Inferior parietal cortex (tissue), 1 donor: ENCODE results near the gene PTPN12.

Source experiments
- DNase-seq: peaks from one replicate; pipeline ENCODE4 v3.0.0-alpha.2; 2016; ENCODE audit errors: extremely low spot score

Gene PTPN12

DNA sequence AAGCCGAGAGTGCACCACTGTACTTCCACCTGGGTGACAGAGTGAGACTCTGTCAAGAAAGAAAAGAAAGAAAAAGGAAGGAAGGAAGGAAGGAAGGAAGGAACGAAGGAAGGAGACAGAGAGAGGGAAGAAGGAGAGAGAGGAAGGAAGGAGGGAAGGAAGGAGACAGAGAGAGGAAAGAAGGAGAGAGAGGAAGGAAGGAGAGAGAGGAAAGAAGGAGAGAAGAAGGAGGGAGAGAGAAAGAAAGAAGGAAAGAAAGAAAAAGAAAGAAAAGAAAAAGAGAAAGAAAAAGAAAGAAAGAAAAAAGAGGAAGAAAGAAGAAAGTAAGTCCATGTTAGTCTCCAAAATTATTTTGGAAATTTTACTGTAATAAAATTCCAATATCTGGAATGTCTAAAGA lies 125.8 kb downstream of the PTPN12 start:
- DNase-seq: no peak

DNA sequence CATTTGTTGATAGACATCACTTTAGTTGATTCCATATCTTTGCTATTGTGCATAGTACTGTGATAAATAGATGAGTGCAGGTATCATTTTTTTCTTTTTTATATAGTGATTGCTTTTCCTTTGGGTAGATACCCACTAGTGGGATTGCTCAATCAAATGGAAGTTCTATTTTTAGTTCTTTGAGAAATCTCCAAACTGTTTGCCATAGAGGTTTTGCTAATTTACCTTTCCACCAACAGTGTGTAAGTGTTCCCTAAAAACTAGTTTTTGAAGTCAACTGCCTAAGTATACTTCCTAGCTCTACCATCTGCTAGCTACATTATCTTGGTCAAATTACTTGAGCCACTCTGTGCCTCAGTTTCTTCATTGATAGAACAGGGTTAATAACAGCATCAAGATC lies 127.6 kb downstream of the PTPN12 start:
- DNase-seq: no peak

DNA sequence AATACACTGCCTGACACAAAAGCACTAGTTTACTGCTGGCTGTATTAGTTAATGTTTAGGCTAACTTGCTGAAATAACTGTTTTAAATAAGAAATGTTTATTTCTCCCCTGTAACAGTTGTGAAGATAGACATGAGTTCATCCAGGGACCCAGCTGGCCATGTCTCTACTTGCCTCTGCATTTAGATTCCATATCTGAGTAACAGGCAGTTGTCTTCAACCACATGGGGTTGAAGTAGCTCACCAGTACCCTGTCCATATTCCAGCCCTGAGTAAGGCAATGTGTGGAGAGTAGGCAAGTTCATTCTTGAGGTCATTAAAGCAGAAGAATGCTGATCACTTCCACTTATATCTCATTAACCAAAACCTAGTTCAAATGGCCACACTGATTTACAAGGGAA lies 128.1 kb downstream of the PTPN12 start:
- no peak for DNase-seq

DNA sequence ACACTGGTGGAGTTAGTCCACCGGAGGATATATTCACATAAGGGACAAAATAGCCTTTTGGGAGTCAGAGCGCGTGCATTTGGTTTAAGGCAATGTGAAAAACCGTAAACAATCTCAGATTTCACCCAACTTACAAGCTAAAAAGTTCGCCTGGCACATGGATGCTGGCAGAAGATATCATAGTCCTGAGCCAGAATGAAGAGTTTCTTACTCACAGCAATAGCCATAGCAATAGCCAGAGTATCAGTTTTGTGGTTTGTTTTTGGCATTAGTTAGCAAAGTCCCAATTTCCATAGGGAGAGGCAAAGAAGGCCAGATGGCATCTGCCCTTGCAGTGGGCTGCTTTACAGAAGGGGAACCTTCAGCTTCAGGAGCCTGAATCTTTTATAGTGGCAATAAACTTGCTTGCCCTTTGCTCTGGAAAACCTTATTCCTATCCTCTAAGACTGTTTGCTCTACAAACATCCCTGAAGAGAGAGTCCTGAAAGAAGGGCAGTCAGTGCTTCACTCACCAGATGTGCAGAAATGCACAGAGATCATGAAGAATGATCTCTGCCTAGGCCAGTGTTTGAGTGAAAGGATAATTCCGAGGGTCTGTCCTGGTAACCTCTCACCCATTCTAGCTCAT lies 130.5 kb downstream of the PTPN12 start:
- no peak for DNase-seq

DNA sequence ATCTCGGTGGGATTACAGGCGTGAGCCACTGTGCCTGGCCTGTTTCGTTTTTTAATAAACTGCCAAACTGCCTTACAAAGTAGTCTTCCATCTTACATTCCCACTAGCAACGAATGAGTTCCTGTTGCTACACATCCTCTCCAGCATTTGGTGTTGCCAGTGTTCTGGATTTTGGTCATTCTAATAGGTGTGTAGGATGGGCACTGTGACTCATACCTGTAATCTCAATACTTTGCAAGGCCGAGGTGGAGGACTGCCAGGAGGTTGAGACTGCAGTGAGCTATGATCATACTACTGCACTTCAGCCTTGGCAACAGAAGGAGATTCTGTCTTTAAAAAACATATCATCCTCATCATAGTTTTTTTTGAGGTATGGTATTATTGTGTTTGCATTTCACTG lies 137.8 kb downstream of the PTPN12 start:
- no peak for DNase-seq

DNA sequence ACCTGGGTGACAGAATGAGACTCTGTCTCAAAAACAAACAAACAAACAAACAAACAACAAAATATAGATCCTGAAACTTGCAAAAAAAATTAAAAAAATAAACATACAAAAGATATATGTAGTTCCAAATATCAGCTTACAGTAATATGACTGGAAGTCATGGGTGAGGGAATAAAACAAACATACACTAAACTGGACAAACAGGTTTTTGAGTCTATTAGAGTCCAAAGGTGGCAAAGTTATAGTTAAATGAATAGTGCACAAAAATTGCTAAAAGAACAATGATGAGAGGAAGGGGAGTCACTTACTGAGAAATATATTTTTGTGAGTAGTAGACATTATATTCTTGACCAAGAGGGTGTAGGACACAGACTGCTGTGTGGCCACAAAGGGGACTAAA lies 142.5 kb downstream of the PTPN12 start:
- DNase-seq: no peak

DNA sequence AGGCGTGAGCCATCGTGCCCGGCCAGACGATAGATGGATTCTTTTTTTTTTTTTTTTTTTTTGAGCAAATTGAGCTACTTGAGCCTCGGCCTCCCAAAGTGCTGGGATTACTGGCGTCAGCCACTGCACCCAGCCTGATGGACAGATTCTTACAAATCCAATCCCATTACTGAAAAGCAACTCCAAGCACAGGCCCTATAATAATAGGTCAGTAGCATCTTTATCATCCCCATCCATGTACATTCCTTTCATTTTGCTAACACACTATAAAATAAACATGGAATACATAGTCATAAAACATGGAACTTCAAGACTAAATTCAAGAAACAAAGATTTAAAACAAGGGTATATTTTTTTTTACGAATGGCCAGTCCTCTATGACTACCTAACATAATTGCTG lies 143.2 kb downstream of the PTPN12 start:
- no peak for DNase-seq

DNA sequence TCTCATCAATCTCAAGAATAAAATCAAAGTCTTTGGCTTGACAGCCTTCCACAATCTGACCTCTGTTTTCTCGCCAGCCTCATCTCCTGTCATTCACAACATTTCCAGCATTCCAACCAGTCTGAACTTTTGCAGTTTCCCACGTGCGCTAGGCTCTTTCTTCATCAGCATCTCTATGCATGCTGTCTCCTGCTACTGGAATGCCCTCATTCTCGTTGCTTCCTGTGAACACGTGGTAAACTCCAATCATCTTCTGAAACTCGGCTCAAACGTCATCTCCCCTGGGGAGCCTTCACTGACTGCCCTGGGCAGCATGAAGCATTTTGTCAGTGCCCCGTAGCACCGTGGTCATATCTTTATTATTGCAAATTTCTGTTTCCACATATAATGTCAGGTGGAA lies 146.9 kb downstream of the PTPN12 start:
- DNase-seq: no peak

DNA sequence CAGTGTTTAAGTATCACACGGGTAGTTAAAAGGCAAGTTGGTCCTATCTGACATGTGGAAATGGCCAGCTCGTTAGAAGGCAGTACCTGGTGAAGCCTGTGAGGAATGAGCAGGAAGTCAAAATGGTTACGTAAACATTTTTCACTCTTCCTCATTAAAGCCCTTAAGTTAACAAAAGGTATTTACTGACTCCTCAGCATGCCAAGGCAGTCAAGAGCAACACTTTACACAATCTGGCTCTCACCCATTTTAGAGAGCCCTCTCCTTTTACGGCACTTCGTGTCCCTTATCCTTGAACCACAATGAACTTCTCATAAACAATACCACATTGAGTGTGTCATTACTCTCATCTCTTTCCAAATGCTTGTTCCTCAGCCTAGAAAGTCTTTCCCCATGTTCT lies 148.1 kb downstream of the PTPN12 start:
- DNase-seq: no peak

DNA sequence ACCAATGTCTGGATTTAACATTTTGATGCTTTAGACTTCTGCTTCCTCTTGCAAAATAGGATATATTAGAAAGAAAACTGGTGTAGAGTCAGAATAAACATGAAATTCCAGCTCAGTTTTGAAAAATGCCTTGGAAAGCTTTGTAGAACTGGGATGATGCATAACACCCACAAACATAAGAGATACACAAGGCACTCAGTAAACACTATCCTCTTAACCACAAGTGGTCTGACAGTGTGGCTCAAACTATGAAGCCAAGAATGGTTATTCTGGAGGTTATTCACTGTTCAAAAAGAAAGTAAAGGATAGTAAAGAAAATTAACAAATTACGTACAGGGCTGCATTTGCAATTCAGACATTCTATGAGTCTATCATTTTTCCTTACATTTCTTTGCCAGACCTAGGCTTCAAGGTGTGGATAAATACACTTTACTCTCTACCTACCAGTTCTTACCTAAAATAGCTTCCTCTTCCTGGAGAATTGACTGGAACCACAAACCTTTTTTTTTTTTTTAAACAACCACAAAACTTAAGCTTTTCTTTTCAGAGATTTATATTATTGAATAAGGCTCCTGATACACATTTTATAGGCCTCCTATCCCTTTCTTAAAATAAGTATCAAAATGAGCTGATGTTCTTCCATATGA lies 150.1 kb downstream of the PTPN12 start:
- DNase-seq: no peak

DNA sequence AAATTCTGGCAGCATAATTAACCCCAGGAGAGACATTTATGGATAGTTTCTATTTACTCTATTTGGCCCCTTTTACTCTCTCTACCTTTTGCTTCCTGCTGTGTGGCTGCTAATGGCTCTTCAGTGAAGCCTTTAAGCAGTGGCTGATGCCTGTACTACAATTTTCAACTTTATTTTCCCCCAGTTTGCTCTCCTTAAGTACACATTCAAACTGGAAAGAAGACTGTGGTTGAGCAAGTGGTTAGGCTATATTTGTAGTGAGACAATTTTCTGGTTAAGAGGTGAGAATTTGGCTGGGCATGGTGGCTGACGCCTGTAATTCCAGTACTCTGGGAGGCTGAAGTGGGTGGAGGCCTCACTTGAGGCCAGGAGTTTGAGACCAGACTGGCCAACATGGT lies 150.7 kb downstream of the PTPN12 start:
- no peak for DNase-seq
